Hepatic stellate cell (primary cell): ENCODE data around the gene LCN10.

Experiments
- DNase-seq: peaks from one replicate; pipeline ENCODE4 v3.0.0; 2011; ENCODE audit warnings: low spot score

LCN10 gene

DNA sequence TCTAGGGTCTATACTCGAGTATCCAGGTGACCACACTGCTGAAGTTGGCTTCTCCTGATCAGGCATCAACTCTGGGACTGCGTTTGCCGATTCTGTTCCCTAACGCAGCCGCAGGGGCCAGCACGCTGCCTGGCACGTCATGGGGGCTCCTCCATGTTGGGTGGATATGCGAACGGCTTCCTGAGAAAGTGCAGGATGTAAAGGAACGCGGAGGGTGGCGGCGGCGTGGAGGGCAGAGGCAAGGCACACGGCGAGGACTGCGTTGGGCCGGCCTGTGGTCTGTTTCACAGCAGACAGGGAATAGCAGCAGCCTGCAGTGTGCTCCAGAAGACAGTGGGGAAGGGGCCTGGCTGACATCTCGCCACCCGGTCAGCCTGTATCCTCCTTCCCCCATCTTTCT is 3.8 kb downstream of the LCN10 start:
- no peak for DNase-seq

DNA sequence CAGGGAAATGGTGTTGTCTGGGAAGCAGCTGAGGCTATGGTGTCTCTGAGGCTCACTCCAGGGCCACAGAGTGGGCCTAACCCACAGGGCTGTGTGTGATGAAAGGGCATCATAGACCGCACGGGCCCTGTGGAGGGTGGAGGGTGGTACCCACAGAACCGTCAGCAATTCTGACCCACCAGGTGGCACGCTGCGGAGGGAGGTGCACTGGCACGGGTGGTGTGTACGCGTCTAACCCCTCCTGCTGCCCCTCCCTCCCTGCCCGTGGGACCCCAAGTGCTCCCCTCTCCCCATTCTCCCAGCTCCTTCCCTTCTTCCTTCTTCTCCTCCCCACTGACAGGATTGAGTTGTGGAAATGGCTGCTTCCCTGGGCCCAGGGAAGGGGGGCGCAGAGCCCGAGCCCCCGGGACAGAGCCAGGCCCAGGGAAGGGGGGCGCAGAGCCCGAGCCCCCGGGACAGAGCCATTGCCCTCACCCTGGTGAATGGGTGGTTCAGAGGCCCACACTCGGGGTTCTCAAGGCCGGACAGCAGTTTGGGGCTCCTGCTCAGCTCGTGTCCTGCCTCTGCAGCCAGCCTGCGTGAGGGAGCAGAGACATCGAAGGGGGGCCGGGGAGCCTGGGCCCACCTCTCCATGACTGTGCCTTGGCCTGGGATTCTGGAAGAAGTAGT is 6.8 kb downstream of the LCN10 start:
- no peak for DNase-seq

DNA sequence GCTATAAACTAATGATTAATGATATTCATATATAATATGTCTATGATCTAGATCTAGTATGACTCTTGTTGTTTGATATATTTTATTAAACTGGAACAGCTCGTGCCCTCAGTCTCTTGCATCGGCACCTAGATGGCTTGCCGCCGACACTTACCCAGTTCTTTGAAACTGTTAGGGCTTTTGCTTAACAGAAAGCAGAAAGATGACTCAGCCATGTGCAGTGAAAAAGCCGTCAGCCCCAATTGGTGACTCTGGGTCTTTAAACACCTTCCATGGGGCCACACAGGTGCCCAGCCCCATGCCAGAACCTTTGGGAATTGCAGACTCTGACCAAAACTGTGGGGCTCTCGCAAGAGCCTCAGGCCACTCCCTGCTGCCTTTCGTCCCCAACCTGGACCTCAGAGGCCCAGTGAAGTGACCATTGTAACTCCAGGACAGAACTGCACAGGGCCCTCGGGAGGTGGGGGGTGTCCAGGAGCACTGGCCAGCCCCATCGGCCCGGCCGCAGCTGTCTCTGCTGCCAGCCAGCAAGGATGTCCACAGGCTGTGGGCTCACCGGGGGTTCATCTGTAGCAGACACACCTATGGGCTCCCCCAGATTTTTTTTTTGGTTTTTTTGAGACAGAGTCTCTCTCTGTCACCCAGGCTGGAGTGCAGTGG is 7.8 kb downstream of the LCN10 start:
- no peak for DNase-seq

DNA sequence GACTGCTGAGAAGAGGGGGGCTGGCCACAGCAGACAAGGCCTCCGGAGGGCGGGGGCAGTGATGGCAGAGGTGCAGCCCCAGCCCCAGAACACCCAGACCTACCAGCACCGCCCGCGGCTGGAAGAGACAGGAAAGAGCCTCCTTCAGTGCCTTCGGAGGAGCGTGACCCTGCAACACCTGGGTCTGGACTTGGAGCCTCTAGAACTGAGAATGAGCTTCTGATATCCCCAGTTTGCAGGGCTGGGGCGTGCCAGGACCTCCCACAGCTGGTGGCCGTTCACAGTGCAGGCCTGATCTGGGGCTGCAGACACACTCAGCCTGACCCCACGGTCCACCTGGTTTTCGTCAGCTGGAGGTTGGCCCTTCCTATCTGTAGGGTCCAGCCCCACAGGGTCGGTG is 9.1 kb downstream of the LCN10 start:
- no peak for DNase-seq

DNA sequence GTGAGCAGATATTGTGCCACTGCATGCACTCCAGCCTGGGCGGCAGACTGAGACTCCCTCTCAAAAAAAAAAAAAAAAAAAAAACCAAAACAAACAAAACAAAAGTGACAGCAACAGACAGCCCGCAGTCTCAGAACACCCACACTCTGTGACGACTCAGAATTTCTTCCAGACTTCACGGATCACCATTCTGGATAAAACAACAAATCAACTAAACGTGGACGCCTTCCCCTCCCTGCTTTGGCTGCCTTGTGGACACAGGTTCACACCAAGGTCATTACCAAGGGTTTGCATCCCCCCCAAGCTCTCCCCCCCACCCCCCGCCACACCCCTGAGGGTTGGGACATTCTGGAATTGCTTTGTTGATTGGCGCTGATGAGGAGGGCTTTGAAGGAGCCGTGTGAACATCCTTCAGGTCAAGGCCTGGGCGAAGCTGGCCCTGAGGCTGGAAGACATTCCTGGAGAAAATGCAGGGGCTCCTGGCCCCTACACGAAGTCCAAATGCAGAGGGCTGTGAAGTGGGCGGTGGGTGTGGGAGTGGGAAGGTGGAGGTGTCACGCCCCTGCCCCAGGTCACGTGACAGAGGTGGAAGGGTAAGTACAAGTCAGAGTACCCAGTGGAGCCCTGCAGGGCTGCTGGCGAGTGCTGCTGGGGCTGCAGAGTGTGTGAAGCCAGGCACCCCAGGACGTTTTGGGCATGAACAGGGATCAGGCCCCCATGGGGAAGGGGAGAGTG is 10.1 kb downstream of the LCN10 start:
- DNase-seq: no peak

DNA sequence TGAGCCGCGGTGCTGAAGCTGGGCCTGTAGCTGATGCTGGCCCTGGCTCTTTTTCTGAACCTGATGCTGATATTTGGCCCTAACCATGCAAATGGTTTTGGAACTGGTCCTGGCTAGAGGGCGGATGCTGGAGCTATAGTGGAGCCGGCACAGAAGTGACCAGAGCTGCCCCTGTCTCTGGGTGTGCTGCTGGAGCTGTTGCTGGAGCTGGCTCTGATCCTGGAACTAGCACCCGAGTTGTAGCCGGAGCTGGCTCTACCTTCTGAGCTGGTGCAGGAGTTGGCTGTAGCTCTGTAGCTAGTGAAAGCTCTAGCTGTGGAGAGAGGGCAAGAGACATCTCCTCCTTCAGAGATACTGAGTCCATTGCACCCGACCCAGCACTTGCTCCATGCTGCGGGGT is 12.8 kb downstream of the LCN10 start:
- no peak for DNase-seq

DNA sequence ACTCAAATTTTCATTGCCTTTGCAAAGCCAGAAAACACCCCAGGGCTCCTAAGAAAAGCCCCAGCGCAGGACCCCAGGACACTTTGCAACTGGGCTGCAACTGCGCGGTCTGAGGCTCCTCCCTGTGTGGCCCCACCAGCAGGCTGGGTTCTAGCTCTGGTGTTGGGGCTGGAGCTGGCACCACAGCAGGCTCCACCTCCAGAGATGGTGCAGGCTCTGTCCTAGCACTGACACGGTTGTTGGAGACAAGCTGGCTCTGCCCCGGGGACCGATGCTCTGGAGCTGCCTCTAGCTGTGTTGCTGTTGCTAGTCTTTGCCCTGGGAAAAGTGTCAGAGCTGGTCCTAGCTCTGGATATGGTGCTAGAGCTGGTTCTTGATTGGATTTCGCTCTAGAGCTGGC is 13.6 kb downstream of the LCN10 start:
- no peak for DNase-seq

DNA sequence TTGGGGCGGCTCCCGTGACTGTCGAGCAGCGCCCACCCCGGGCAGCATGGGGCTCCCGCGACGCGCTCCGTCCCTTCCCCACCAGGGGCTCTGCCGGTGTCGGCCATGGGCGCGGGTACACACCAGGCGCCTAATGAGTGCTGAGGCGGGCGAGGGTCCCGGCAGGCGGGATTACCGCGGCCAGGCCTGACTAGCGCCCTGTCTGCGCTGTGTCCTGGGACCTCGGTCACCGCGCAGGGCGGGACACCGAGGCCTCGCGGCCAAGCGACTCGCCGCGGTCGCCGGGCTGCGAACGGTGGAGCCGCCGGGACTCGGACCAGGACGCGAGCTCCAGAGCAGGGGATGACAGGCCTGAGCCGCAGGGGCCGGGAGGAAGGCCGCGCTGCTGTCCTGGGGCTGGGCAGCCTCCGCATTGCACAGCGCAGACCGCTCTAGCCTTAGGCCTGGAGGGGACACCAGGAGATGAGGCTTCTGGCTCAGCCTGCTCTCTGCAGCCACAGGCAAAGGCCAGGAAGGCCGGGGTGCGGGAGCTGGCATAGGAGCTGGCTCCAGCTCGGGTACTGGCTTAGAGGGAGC is 14.1 kb downstream of the LCN10 start:
- peak; percentile 77 for DNase-seq

DNA sequence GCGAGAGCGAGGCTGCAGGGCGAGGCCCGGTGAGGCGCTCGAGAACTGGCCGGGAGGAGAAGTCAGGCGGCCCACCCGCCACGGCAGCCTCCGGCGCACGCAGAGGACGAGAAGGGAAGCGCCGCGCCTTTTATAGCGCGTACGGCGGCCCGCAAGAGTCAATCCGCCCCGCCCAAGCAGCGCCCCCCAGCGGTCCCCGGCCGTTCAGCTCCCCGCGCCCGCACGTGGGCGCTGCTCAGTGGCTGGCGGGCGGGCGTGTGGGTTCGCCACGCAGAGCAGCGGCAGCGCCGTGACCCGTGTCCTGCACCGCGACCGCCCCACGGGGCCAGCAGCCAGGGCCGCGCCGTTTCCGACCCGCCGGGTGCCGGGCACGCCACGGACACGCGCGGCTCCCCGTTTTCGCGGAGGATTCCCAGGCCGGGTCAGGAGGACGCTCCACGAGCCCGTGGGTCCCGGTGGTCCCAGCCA is 14.6 kb downstream of the LCN10 start:
- DNase-seq: peak; percentile 96

DNA sequence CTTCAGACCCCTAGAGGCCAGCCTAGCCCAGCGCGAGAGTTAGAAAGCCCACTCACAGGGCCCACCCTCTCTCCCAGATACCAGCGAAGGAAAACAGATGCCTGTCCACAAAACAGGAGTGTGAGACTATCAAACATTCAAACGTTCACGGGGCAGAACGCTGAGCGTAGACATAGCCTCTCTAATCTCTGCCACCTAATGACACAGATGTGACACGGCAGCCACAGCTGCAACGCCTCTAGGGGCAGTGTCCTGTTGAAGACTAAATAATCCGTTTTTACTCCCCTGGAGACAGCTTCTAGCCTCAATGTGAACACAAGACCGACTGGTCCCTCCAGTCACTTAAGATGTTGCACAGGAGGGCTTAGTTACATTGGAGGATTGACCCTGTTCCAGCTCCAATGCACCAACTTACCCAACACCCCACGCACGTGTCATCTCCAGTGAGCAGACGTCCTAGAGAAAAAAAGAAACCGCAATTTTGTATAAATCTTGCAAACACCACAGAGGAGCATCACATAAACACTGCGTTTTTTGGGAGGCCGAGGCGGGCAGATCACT is 16.0 kb downstream of the LCN10 start:
- no peak for DNase-seq

DNA sequence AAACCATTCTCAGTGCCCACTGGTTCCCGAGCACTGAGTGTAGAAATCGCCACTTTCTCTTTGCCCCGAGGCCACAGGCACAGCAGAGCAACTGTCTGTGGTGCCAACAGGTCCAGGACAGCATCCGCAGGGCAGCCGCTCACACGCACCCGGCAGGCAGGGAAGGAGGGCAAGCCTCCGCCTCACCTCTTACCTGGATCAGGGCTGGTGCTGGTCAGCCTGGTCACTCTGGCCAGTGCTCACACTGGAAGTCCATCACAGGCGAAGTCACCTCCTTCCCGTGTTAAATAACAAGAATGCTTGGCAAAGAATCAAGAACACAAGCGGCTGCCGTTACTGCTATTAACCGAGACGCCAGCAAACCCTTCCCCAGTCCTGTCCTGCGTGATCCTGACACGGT is 16.6 kb downstream of the LCN10 start:
- DNase-seq: no peak

DNA sequence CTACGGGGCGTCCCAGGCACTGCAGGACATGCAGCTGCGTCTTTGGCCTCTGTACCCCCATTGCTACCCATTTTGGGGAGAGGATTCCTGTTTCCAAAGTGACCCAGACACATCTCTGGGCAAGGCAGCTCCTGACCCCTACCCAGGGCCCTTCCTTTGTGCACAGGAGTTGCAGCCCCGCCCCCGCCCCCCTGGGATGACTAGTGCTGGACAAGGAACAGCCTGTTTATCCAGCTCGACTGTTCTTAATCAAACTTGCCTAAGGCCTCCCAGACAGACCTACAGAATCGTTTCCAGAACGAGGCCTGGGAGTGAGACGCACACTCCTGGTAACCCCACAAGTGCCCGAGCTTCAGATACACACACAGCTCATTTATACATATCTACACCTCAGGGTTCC is 17.1 kb downstream of the LCN10 start:
- DNase-seq: no peak

DNA sequence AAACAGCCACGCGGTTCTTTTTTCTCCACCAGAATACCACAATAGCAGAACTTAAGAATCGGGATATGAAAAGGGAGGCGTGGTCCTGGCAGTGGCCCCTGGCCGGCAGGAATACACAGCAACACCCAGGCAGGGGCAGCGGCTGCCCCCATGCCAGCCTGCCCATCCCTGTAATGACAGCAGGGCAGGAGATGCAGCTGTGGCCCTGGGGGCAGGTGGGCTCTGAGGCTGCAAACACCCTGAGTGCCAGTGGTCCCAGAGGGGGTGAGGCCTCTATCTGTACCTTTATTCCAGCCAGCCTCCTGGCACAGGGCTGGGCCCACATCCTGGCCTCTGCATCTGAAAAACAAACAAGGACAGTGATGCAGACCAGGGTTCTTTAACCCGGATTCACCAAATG is 18.0 kb downstream of the LCN10 start:
- no peak for DNase-seq

DNA sequence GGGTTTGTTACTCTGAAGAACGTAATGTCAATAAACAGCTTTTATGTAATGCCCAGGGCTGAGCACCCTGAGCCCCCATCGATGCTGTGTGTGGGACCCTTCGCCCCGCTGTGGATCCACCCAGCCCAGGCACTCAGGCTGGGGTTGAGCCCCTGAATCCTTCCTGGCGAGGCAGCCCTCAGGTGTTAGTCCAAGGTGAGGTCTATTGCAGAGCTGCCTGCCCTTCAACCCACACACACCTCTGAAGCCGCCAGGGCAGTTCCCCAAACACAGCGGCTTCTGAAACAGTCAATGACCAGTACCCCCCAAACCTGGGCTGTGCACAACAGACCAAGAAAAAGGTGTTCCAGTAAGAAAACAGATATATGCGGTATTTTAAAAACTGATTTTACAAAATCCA is 18.8 kb downstream of the LCN10 start:
- no peak for DNase-seq

DNA sequence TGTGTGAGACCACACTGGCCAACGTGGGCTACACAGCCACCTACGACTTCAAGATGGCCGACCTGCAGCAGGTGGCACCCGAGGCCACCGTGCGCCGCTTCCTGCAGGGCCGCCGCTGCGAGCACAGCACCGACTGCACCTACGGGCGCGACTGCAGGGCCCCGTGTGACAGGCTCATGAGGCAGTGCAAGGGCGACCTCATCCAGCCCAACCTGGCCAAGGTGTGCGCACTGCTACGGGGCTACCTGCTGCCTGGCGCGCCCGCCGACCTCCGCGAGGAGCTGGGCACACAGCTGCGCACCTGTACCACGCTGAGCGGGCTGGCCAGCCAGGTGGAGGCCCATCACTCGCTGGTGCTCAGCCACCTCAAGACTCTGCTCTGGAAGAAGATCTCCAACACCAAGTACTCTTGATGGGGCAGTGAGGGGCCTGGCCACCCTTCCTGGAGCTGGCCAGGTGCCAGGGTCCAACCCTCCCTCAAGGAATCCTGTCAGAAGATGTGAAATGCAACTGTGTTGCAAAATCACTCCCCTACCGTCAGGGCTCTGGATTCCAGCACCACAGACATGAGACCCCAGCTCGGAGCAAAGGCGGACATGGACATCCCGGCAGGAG is 19.3 kb downstream of the LCN10 start:
- DNase-seq: no peak

DNA sequence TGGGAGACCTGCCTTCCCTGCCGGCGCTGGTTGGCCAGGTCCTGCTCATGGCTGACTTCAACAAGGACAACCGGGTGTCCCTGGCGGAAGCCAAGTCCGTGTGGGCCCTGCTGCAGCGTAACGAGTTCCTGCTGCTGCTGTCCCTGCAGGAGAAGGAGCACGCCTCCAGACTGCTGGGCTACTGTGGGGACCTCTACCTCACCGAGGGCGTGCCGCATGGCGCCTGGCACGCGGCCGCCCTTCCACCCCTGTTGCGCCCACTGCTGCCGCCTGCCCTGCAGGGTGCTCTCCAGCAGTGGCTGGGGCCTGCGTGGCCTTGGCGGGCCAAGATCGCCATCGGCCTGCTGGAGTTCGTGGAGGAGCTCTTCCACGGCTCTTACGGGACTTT is 19.8 kb downstream of the LCN10 start:
- no peak for DNase-seq

DNA sequence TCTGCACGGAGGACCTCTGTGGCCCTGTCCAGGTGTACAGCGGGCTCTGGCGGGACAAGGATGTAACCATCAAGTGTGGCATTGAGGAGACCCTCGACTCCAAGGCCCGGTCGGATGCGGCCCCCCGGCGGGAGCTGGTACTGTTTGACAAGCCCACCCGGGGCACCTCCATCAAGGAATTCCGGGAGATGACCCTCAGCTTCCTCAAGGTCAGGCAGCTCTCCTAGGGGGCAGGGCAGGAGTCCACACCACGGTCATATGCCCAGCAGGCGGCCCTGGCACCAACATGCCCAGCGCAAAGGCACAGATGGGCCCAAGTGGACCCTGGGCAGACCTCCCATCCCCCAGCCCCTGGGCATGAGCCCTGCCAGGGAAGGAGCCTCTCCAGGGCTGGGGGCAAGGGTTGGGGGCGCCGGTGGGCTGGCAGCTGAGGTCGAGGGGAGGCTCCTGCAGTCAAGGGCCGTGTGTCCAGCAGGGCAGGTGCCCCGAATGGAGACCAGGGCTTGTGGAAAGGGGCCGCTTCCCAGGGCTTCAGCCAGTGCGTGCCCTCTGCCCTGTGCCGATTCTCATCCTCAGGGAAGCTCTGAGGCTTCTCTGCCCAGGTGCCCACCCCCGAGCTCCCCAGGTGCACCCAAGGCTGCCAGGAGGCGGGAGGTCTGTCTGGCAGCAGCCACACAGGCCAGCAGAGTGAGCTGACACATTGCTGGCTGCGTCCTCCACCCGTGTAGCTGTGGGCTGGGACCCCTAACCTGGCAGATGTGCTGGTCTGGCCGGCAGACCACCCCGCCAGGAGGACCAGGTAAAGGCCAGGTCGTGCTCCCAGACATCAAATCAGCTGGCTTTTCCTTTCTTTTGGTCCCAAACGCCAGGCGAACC is 20.4 kb downstream of the LCN10 start:
- no peak for DNase-seq

DNA sequence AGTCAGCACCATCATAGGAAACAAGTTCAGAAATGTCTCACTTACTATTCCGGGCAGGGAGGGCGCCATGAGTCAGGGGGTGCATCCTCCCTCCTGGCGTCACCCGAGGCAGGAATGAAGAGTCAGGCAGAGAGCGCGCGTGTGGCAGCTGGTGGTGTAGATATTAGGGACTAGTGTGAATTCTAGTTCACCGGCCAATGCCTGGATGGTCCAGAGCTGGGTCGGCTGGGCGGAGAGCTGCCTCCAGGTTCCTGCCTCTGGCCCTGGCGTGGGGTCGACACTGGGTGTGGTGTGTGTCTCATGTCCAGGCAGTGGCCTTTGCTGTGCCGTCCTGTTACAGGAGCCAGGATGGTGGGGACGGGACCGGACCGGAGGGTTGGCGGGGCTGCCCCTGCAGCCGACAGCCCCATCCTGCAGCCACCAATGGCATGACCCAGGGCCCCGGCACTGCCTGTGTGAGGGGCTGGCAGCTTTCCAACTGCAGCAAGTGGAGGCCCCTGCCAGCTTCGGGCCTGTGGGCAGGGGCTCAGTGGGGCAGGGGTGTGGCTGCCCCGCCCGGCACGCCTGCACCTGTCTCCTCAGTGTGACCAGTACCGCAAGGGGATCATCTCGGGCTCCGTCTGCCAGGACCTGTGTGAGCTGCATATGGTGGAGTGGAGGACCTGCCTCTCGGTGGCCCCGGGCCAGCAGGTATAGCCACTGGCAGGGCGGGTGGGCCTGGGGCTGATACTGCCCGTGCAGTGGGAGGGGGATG is 21.2 kb downstream of the LCN10 start:
- no peak for DNase-seq

DNA sequence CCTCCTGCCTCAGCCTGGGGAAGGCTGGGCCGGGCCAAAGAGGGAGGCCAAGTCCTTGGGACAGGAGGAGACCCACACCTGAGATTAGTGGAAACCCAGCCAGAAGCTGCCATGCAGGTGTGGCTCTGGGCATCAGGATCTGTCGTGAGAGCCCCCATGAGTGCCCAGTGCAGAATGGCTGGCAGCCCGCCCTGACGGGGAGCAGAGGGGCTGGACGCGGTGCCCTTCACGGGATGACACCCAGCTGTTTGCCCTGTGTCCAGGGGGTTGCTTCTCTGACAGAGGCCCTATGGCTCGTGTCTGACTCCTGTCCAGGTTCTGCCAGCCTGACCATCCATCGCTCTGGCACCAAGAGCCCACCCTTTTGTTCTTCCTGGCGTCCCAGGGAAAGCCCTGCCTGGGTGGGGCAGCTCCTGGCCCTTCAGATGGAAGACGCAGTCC is 21.8 kb downstream of the LCN10 start:
- no peak for DNase-seq

DNA sequence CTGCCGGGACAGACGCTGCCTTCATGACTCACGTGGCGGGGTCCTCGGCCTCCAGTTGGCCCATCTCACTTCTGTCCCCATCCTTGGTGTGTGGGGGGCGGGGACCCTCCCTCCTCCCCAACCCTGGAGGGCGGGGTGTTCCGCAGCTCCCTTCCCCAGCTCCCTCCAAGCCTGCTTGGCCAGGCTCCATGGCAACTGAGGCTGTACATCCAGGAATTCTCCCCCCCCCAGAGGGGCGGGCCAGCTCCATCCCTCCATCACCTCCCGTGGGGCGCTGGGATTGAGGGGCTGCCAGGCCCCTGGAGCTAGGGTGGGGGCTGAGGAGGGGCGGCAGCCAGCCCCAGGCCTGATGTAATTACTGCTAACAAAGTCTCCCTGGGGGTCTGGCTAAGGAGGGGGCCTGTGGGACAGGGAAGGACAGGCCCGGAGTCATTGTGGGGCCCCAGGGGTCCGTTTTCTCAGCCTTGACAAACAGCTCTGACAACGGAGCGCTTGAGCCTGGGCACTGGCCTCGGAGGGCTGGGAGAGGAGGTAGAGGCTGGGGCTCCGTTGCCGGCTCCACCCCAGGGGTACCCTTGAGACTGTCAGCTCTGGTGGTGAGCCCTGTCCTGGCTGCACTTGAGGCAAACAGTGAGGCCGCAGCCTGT is 22.4 kb downstream of the LCN10 start:
- no peak for DNase-seq
